H1 (cell line): ENCODE measurements around the gene SNAP29. TPM values are rescaled to one million over a fixed set of nuclear protein-coding genes. Genes with fewer than 3 reads are reported as not detected.

ENCODE experiments used
- BACH1 ChIP-seq: IDR thresholded peaks from 2 replicates; pipeline ENCODE4 v1.6.1; 2012; ENCODE audit warnings: low read length, improper control_type of control experiment
- CTBP2 ChIP-seq: IDR thresholded peaks from 2 replicates; pipeline ENCODE4 v1.7.0; 2011; ENCODE audit warnings: borderline replicate concordance, mild to moderate bottlenecking, moderate library complexity, mixed read lengths, low read length; ENCODE audit not compliant: insufficient read depth, insufficient read length
- SP4 ChIP-seq: IDR thresholded peaks from 2 replicates; pipeline ENCODE4 v1.6.1; 2012; ENCODE audit warnings: low read length, inconsistent platforms
- polyA plus RNA-seq, 7 experiments: library from polyadenylated mRNA; depleted of rRNA in 3 of 7; stranded (reverse) in 5 of 7; unstranded in 2 of 7; fragments of >200 nt in 5 of 7; fragments of 200-250 nt in 2 of 7; gene quantifications; 1 replicate in 5 of 7; 2 replicates in 1 of 7; 4 replicates in 1 of 7; pipeline versions ENCODE4 v1.2.1 to v1.2.3, GENCODE V29; 2011 to 2013; ENCODE audit warnings: missing spikeins in 2 of 7, mixed read lengths in 2 of 7
- total RNA-seq: library from RNA; stranded (reverse); fragmentation: NEBNext Ultra II Directional; extraction: Animal tissue kit (Norgen Biotek cat#: 25700); gene quantifications from 2 replicates; pipeline ENCODE4 v1.2.1, GENCODE V29; 2021

SNAP29 gene
- total and polyA plus RNA-seq, 2 of the 8 experiments (the other 6 are each of a cell fraction or from before 2014, with no cell fraction given) = 11.8 to 15.0 TPM

DNA sequence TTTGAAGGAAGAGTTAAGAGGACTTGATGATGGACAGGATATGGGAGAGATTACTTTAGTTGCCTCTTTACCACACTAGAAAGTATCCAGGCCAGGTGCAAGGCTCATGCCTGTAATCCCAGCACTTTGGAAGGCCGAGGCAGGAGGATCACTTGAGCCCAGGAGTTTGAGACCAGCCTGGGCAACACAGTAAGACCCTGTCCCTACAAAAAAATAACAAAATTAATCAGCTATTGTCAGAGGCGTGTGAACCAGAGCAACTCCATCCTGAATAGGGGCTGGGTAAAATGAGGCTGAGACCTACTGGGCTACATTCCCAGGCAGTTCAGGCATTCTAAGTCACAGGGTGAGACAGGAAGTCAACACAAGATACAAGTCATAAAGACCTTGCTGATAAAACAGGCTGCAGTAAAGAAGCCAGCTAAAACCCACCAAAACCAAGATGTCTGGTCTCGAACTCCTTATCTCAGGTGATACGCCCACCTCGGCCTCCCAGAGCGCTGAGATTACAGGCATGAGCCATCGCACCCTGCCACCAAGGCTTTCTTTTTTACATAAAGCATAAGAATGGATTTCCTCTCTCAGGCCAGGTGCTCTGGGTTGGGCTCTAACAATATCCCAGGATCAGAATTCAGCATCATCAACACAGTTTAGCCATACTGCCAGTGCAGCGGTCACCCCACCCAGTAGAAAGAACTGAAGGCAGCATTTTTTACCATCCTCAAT, 18.0 kb upstream of the SNAP29 start (continued):
- no peak for TF ChIP-seq CTBP2
- TF ChIP-seq BACH1 = no peak
- TF ChIP-seq SP4 = no peak
